Left lobe of liver (tissue), 2 donors: ENCODE data around the gene GAS7. TPM values are rescaled to one million over a fixed set of nuclear protein-coding genes. Genes with fewer than 3 reads are reported as not detected.
"Not testable (repeated sequence)": the region's sequence is repeated elsewhere in the genome, so short reads cannot be mapped to it uniquely, and the experiment has no call there.

Experiments used
- ATAC-seq: fragments of 200-7000 bp; cut with Tn5 transposase; one replicate; pipeline ENCODE4 v1.9.1; 2020; ENCODE audit warnings: mild to moderate bottlenecking, moderate library complexity
- DNase-seq: peaks from one replicate; pipeline ENCODE4 v3.0.0-alpha.2; 2020; ENCODE audit warnings: low spot score
- total RNA-seq: library from RNA; stranded (reverse); gene quantifications from one replicate; pipeline ENCODE4 v1.2.1, GENCODE V29; 2021
- donor health status: DM: no; HTN: no; CAD: no; lungs with moderate emphysema.
- donor health status: DM: no; HTN: yes; CAD: no.

Gene GAS7
- total RNA-seq, 1 donor from 2014 or later = 2.4 TPM

GRCh38 chr17:9928601-9929333 lies 269.6 kb downstream of the GAS7 start:
- no peak for ATAC-seq
- DNase-seq = no peak

GRCh38 chr17:9926150-9926804 lies 272.1 kb downstream of the GAS7 start:
- ATAC-seq (no peak), DNase-seq (no peak)

- DNase-seq (no peak), ATAC-seq (no peak)
Measured at GRCh38 chr17:9925457-9925856, 272.9 kb downstream of the GAS7 start.

GRCh38 chr17:9924735-9925191 lies 273.6 kb downstream of the GAS7 start:
- ATAC-seq = peak; percentile 95
- no peak for DNase-seq

- ATAC-seq (no peak), DNase-seq (no peak)
Measured at GRCh38 chr17:9922012-9922848, 276.2 kb downstream of the GAS7 start.

GRCh38 chr17:9921216-9921615 lies 277.2 kb downstream of the GAS7 start:
- not testable (repeated sequence) for ATAC-seq, DNase-seq

GRCh38 chr17:9918804-9919352 lies 279.5 kb downstream of the GAS7 start:
- no peak for DNase-seq
- ATAC-seq = no peak

- no peak for DNase-seq
- ATAC-seq = no peak
Measured at GRCh38 chr17:9918352-9918751, 280.1 kb downstream of the GAS7 start.

- ATAC-seq (no peak), DNase-seq (no peak)
Measured at GRCh38 chr17:9917801-9918200, 280.6 kb downstream of the GAS7 start.

- ATAC-seq (no peak), DNase-seq (no peak)
Measured at GRCh38 chr17:9917131-9917530, 281.3 kb downstream of the GAS7 start.

GRCh38 chr17:9916108-9916507 lies 282.3 kb downstream of the GAS7 start:
- DNase-seq (no peak), ATAC-seq (no peak)

- ATAC-seq (no peak), DNase-seq (no peak)
Measured at GRCh38 chr17:9913476-9913875, 284.9 kb downstream of the GAS7 start.

- DNase-seq (no peak), ATAC-seq (no peak)
Measured at GRCh38 chr17:9912121-9913099, 286.0 kb downstream of the GAS7 start.

GRCh38 chr17:9911089-9911488 lies 287.3 kb downstream of the GAS7 start:
- ATAC-seq (no peak), DNase-seq (no peak)

GRCh38 chr17:9908649-9909042 lies 289.8 kb downstream of the GAS7 start:
- no peak for DNase-seq
- no peak for ATAC-seq

- DNase-seq (no peak), ATAC-seq (no peak)
Measured at GRCh38 chr17:9907883-9908648, 290.3 kb downstream of the GAS7 start.

GRCh38 chr17:9907131-9907530 lies 291.3 kb downstream of the GAS7 start:
- ATAC-seq = no peak
- DNase-seq = no peak

GRCh38 chr17:9906616-9907015 lies 291.8 kb downstream of the GAS7 start:
- no peak for DNase-seq
- no peak for ATAC-seq

- ATAC-seq = peak; percentile 40
- no peak for DNase-seq
Measured at GRCh38 chr17:9905902-9906301, 292.5 kb downstream of the GAS7 start.
